SU-DHL-6 (cell line): ENCODE results near the gene MMAB.

Experiments used
- CTCF ChIP-seq: fragments of 200-600 bp; sonication (generic); IDR thresholded peaks from one replicate; pipeline ENCODE4 v1.5.1; 2017; ENCODE audit warnings: antibody characterized with exemption, mild to moderate bottlenecking, low read length, moderate library complexity; ENCODE audit not compliant: insufficient read depth, poor library complexity, severe bottlenecking
- EZH2phosphoT487 ChIP-seq: fragments of 200-600 bp; sonication (generic), shearing (Covaris generic); conservative IDR thresholded peaks from 2 replicates; pipeline ENCODE4 v1.6.1; 2018; ENCODE audit warnings: mild to moderate bottlenecking, antibody characterized with exemption, low read length, moderate library complexity, mixed read lengths

GRCh38 chr12:109606320-109607028, 33.2 kb upstream of the MMAB start:
- TF ChIP-seq CTCF (no peak), EZH2phosphoT487 (no peak)
